GM19238 (cell line): ENCODE results near the gene FAHD1.
"Not testable (repeated sequence)": the region's sequence is repeated elsewhere in the genome, so short reads cannot be mapped to it uniquely, and the experiment has no call there.

ENCODE experiments used
- DNase-seq: peaks from one replicate; pipeline ENCODE4 v3.0.0; 2011; ENCODE audit warnings: low spot score; ENCODE audit not compliant: insufficient read length

The FAHD1 gene

DNA sequence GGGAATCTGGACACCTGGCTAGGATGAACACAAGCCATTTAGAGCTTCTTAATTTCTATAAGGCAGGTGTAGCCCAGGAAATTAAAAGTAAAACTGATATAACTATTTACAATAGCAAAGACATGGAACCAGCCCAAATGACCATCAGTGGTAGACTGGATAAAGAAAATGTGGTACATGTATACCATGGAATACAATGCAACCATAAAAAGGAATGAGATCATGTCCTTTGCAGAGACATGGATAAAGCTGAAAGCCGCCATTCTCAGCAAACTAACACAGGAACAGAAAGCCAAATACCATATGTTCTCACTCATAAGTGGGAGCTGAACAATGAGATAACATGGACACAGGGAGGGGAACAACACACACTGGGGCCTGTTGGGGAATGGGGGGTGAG lies 19.4 kb downstream of the FAHD1 start:
- DNase-seq: no peak

DNA sequence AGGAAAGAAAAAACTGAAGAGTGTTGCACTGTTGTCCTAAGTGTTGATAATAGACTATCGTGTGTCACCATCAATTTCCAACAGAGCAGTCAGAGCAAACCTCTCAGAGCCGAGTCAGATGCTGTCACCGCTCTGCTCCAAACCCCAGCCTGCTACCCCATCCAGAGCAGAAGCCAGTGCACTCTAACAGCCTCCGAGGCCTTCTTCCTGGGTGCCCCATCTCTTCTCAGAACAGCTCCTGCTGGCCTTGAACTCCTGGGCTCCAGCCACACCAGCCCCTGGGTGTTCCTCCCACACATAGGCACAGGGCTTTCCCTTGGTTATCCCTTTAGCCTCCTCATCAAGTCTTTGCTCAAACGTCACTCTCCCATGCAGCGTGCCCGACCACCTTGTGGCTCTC lies 24.0 kb downstream of the FAHD1 start:
- no peak for DNase-seq

DNA sequence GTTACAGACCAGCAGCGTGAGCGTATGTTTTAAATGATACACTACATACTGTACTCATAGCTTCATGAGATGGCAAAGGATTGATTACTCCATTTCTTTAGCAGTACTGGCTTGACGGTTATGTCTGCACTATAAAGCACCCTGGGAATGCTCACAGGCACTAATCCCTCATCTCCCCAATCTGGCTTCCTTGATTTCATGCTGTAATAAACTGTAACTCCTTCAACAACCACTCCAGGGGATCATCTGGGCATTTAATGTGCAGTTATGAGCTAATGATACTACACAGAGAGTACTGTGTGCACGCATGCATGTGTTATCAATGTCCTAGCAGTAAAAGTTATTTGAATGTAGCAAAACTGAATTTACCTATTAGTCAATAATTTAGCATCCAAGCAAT lies 24.8 kb downstream of the FAHD1 start:
- no peak for DNase-seq

DNA sequence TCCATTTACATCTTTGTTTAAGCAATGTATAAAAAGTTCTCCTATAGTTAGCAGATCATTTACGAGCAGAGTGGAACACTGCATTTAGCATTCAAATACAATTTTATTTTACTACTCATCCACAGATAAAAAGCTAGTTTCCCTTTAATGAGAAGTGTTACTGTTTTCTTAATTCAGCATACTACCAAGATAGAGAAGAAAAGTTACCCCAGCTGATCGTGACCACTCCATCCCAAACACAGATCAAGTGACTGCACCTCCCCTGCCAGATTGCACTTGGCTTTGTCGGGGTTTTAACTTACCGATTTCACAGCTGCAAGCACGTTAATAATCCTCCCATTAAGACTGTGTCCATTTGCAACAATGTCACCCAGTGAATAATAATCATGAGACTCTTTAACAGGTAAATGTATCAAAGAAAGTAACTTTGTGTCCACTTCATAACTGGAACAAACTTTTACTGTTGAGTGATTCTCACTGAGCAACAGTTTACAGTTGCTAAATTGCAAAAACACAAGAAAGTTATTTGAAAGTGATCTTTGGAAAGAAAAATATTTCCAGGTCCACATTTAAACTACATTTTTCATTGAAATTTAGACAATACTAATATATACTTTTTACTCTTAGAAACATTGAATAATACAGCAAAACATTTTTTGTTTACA lies 30.6 kb downstream of the FAHD1 start:
- DNase-seq: no peak

DNA sequence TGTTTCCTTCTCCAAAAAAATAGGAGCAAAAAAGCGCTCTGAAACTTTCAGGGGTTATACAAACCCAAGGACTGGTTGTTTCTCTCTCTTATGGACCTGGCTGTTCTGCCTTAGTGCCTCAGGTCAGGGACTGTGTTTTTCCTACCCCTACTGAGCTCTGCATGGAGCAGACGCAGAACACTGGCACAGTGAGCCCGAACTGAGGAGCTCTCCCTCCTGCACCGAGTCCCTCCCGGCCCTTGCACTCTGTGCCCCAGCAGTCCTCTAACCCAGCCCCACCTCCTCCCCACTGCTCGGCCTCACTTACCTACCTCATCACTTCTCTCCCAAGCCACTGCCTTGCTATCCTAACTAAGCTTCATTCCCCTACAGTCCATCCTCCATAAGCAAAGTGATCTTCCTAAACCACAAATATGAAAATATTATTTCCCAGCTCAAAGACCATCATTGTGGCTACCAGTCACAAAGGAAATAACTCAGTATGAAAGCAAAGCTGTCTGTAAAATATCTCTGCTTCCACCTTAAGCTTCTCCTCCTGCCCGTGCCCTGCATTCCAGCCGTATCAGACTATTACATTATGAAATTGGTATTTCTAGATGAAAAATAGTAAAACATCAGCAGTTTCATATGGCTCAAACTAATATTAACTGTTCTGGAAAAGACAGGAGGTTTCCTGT lies 31.3 kb downstream of the FAHD1 start:
- no peak for DNase-seq

DNA sequence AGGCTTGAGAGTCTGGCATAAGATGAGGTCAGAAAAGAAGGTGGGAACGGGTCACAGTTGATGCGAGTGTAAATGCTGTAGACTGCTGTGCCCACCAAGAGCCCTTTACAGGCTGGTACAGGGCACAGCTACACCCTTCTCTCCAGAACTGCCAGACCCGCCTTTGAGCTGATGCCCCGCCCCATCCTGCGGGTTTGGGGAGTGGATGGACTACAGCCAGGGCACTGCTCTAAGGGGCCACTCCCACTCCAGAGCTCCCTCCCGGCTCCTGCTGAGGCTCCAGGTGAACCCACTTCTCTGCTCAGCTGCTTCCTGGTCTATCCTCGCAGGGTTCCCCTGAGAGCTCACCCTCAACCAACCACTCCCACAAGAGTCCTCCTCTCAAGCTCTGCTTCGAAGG lies 32.6 kb downstream of the FAHD1 start:
- DNase-seq: no peak

DNA sequence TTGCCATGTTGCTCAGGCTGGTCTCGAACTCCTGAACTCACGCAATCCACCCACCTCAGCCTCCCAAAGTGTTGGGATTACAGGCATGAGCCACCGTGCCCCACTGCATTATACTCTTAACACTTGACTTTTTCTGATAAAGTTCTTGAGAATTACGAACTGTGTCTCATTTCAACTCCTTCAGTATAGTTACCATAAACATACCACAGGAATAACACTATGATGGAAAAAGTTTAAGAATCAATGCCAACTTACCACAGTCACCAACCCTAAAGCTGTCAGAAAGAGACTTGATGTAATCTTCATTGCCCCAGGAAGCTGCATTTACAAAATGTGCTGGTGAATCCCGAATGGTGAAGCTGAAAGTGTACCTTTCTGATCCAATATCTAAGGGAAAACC lies 34.7 kb downstream of the FAHD1 start:
- DNase-seq: no peak

DNA sequence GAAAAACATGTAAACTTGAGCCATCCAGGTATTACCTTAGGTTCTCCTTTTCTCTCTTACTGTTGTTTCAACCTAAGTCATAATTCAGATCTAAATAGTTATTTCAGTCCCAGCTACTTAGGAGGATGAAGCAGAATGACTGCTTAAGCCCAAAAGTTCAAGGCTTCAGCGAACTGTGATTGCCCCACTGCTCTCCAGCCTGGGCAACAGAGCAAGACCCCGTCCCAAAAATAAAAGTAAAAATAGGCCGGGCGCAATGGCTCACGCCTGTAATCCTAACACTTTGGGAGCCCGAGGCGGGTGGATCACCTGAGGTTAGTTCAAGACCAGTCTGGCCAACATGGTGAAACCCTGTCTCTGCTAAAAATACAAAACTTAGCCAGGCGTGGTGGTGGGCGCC lies 35.4 kb downstream of the FAHD1 start:
- no peak for DNase-seq

DNA sequence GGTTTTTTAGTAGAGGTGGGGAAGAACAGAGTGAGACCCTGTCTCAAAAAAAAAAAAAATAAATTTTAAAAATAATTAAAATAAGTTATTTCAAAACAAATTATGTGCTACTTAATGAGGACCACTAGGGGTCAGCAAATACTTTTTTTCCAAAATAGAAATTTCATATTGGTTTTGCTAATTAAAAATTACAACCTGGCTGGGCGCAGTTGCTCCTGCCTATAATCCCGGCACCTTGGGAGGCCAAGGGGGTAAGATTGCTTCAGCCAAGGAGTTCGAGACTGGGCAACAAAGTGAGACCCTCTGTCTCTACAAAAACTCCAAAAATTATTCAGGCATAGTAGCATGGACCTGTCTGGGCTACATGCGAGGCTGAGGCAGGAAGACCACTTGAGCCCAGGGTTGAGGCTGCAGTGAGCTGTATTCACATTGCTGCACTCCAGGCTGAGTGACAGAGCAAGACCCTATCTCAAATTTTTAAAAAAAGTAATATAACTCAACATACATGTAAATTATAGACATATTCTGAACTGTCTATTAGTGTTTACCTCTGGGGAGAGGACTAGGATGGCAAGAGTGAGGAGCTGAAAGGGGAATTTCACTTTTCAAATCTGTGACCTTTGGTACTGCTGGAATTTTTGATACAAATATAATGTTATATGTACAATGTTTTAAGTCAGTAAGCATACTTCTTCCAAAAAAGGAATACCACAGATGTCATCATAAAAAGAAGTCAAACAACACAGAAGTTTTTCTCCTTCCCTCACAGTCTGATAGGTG lies 36.9 kb downstream of the FAHD1 start:
- DNase-seq: no peak

DNA sequence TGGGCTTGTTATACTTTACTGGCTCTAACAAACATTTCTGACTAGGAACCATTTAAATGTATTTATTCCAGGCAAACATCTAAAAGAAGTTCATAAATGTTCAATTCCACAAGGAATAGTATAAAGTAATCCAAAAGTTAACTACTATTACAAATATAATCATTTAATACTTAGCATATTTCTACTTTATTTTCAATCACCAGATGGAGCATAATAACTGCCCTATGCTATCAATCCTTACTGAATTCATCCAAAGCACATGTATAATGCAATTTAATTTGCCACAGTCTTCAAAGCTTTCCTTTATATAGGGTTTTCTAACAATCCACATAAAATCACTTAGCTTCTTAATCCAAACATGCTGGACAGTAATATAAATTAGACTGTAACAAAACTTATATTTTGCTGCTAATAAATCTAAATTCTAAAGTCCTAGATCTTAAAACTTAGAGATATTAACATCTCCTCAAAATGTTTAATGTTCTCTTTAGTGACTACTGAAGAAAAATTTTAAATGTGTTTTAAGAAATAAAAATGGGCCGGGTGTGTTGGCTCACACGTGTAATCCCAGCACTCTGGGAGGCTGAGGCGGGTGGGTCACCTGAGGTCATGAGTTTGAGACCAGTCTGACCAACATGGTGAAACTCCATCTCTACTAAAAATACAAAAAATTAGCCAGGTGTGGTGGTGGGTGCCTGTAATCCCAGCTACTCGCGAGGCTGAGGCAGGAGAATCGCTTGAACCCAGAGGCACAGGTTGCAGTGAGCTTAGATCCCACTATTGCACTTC lies 39.1 kb downstream of the FAHD1 start:
- no peak for DNase-seq

DNA sequence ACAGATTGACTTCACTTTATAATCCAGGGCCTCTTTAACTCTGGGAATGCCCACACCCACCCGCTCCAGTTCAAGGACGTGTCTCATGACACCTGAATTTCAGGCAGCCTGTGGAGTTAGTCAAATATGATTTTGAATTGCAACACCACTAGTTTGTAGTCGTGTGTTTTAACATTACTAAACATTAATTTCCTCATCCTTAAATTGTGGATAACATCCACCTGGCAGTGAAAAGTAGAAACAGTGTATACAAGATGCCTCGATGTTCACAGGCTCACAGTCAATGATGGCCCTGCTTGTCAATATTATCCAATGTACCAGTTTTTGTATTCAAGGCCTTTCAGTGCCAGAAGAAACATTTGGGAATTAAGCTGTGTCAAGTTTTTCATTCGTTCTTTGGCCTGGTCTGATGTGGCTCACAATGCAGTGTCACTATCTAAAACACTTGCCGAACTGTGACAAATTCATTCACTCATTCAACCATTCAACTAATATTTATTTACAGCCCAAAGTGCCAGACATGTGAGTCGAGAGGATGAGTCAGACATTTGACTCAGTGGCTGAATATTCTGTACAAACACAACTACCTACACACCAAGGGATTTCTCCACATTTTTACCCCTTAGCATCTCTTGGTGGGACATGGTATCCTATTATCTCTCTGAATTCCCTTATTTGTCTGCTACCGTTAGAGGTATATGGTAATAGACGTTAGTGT lies 43.5 kb downstream of the FAHD1 start:
- DNase-seq: no peak

DNA sequence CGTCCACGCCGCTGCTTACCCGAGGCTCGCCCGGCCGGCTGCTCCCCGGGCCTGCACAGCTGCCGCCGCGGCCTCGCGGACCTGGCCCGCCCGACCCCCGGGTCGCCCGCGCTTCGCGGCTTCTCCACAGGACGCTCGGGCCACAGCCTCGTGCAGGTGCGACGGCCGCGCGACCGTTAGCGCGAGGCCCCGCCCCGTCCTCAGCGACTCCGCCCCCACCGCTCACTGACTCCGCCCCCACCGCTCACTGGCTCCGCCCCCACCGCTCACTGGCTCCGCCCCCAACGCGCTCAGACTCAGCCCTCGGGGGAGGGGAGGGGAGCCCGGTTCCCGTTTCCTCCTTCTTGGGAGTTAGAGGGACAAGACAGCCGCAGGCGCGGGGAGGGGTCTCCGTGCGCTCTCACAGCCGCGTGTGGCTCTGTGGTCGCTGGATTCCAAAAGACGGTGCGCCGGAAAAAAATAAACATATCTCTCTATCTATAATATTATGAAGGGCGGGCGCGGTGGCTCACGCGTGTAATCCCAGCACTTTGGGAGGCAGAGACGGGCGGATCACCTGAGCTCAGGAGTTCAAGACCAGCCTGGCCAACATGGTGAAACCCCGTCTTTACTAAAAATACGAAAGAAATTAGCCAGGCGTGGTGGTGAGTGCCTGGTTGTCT lies 45.1 kb downstream of the FAHD1 start, which contains the start of gene MEIOB:
TSS of gene MEIOB (minus strand) at position 191 of the 662 bp plus-strand sequence. CDS start 3,989 bp downstream, outside the sequence.
- DNase-seq: no peak

DNA sequence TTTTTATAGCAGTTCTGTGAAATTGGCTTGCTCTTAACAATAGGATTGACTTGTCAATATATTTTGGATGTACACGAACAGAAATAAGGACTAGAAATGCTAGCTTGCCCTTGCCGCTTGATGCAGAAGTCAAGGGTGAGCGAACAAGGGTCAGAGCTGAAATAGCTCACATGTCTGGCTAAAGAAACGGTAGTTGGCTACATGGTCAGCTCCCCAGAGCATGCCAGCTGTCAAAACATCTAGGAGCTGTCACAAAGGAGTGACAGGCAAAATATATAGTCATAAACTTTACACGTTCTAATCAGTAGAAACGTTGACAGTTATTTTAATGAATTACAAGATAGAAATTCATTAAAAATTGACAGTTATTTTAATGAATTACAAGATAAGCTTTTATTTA lies 47.8 kb downstream of the FAHD1 start:
- no peak for DNase-seq

DNA sequence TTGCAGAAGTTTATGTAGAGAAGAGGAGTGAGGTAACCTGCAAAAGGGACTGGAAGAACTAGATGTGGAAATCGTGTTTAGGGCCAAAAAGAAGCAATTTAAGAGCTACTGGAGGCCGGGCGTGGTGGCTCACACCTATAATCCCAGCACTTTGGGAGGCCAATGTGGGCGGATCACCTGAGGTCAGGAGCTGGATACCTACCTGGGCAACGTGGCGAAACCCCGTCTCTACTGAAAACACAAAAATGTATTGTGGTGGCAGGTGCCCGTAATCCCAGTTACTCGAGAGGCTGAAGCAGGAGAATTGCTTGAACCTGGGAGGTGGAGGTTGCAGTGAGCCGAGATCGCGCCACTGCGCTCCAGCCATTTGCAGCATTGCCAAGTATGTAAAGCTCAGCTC lies 49.1 kb downstream of the FAHD1 start:
- DNase-seq: not testable (repeated sequence)

DNA sequence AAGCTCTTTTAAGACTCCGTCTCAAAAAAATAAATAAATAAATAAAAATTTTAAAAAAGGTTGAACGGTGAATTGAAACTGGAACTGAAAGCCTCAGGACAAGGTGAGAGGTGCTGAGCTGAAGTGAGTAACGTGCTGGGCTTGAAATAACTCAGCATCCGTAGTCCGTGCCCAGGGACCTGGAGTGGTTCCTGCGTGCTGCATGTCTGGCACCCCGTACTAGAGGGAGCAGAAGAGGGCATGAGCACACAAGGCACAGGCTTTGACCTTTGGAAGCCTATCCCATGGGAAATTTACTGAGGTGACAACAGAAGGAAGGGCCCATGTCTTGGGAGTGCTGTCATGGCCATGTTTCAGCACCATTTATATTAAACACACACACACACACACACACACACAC lies 49.5 kb downstream of the FAHD1 start:
- peak; percentile 38 for DNase-seq

DNA sequence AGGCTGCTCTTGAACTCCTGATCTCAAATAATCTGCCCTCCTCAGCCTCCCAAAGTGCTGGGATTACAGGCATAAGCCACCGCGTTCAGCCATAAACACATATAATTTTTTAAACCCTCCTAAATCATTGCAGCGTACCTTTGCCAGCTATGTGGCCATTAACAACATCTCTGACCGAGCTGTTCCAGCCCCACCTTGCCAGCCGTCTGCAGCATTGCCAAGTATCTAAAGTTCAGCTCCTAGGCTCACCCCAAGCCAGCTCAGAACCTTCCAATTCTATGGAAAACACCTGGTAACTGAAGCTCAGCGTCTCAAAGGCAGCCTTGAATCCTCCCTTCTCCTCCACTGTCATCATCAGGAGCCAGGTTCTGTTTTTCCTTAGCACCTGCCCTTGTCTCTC lies 50.1 kb downstream of the FAHD1 start:
- no peak for DNase-seq

DNA sequence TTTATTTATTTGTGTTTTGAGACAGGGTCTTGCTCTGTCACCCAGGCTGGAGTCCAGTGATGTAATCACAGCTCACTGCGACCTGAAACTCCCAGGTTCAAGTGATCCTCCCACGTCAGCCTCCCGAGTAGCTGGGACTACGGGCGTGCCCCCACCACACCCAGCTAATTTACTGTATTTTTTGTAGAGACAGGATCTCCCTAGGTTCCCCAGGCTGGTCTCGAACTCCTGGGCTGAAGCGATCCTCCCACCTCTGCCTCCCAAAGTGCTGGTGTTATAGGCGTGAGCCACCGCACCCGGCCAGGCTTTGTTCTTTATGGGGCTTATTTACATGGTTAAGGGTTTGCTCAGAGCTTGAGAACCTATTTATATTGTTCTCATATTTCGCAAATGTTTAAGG lies 50.8 kb downstream of the FAHD1 start:
- DNase-seq: no peak

DNA sequence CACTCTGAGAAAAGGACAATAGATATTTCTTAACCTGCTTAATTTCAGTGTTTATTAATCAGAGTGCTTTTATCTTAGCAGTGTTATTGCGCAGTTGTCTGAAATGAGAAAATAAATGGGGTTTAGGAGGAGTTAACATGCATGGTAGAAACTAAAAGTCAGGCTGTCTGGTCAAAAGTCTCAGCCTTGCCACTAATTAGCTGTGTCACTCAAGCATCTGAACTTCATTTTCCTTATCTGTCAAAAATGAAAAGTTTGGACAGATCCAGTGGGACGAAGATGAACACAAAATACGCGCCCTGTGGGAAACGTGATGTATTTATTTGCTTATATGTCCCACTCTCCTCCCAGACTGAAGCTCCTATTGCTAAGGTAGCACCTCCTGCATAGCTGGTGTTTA lies 51.2 kb downstream of the FAHD1 start:
- DNase-seq: no peak
